CD4-positive, alpha-beta T cell treated with Interleukin-21 for 1 hour (primary cell): Measurements from ENCODE around the gene TNS1.

Experiments used
- DNase-seq: peaks from one replicate; pipeline ENCODE4 v3.0.0-alpha.2; 2020

Gene TNS1

GRCh38 chr2:217928324-217929181, 74.2 kb downstream of the TNS1 start:
- DNase-seq, result no peak

- DNase-seq, result no peak
Observed at GRCh38 chr2:217927601-217928323, 75.0 kb downstream of the TNS1 start.

DNA sequence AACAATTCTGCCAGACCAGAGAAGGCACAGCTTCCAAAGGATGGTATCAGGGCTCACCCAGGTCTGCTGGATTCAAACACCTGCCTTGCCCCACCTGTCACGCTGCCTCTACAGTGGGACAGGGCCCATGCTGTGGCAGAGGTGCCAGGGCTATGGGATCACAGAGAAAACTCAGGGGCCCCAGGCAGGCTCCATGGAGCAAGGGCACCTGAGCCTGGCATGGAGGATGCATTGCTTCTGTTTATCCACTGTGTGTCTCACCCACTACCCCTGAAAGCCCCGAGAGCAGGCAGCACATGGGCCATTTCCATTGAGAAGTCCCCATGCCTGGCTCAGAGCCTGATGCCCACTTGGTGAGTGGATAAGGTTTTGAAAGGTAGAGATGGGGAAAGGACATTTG, 76.0 kb downstream of the TNS1 start:
- no peak for DNase-seq

GRCh38 chr2:217924346-217924901, 78.4 kb downstream of the TNS1 start:
- no peak for DNase-seq

GRCh38 chr2:217923007-217923686, 79.6 kb downstream of the TNS1 start:
- DNase-seq, result no peak

GRCh38 chr2:217922101-217923006, 80.4 kb downstream of the TNS1 start:
- no peak for DNase-seq

- DNase-seq, result no peak
Observed at GRCh38 chr2:217920879-217921603, 81.8 kb downstream of the TNS1 start.

DNA sequence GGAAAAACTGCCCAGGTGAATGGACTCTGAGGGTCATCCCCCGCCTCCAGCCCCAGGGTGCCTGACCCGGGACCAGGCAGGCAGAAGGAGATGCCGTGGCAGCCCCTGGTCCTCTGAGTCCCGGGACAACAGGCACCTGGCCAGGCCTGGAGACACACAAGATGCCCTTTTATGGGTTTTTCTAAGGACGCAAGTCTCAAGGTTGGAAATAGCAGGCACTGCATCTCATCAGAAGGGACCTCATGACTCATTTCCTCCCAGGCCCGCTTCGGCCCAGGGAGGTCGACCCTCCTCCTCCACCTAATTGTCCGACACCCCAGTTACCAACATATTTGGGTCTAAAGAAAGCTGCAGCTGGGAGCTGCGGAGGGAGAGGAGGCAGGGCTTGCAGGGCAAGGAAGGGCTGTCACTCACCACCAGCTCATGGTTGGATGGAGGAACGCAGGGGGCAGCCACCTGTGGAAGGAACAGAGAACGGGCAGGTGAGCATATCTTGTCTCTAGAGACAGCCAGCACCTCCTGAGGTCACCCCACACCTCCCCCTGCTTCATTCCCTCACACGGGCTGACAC, 82.9 kb downstream of the TNS1 start:
- no peak for DNase-seq

DNA sequence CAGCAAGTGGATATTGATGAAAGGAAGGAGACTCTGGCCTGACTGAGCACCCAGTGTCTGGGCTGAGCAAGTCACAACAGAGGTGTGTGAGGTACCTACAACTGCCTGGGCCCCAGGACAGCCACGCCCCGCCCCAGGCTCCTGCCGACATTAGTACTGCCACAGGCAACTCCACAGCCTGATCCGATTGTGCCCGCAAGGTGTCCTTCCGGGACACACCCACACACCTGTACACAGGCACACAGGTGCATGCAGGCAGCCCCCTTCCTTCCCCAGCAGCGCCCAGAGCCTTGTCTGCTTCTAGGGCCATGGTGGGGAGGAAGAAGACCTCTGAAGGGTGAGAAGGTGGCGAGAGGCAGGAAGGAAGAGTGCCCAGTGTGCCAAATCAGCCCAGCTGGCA, 83.6 kb downstream of the TNS1 start:
- no peak for DNase-seq

DNA sequence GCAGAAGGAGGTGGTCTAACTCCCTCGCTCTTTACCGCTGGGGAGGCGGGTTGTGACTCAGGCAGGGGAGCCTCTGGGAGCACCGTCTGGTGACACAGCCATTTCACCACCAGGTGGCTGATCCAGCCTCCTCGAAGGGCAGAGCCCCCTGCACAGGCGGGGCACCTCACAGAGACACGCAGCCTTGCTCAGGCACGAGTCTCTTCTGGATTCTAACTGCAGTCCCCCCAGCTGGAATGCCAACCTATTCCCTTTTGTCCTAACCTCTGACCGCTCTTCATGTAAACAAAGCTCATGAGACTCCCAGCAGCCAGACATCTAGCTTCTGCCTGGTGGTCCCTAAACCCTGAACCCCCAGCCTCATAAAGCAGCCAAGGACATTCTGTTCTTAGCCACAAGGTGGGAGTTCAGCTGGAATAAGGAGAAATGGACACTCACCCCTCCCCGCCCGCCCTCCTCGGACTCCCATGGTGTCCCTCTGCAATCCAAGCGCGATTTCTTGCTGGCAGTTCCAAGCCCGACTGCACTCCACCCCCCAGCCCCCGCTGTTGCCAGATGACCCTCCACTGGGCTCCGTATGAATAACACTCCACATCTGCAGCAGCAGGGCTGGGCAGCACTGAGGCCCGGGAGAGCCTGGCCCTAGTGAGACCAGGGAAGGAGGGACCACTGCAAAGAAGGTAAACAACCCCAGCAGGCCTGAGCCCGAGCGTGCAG, 84.3 kb downstream of the TNS1 start:
- no peak for DNase-seq

DNA sequence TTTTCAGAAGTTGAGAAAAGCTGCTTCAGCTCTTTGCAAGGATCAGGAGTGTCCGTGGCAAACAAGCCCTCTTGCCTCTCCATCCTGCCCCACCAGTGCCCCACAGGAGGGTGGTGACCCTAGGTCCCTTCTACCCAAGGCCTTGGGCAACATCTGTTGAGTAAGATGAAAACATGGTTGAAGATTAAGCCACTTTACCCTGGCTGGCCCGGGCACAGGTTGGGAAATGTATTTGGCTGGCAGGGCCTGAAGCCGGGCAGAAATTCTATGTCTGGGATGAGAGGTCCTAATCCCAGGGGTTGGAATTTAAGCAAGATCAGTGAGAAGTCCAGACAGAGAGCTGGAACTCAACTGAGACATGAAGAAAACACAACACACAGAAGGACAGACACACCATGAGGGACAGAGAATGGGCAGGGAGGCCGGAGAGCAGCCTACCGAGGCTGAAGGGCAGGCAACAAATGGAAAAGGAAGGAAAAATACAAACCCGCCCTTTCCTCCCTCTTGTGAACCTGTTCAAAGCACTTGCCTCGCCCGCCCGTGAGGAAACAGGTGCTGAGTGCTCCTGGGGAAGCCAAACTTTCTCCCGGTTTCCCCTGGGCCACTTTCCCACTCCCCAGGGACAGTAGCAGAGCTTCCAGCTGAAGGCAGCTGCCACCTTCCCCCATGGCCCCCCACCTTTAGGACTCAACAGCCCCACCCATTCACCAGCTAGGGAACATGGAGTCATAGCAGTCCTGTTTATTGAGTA, 86.1 kb downstream of the TNS1 start:
- no peak for DNase-seq

DNA sequence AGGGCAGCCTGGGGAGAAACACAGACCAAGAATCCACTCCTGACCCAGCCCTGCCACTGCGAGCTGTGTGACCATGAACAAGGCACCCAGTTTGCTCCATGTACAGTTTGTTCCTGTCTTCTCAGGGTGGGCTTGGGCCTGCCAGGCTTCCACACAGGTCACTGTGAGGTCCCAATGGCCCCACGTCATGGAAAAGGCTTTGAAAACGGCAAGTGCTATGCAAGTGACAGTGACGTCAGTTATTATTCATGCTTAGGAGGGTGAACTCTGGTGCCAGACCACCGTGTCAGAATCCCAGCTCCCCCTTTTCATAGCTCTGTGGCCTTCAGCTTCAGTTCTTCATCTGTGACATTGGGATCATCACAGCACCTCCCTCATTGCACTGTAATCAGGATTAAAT, 87.1 kb downstream of the TNS1 start:
- DNase-seq, result no peak

GRCh38 chr2:217914878-217915277, 87.9 kb downstream of the TNS1 start:
- DNase-seq, result no peak

DNA sequence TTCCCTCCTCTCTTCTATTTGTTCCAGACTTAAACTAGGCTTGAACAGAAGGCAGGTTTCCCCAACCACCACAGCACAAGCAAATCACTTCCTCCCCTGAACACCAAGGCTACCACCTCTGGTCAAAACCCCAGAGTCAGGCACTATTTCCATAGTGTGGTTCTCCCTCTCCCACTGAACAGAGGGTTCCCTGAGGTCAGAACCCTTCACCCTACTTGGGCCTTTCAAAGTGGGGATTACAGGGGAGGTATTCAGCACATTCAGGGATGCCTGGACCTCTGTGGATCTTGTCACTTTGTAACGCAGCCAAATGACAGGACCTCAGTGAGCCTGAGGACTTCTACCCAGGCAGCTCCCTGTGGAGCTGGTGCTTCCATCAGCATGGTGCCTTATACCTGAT, 88.7 kb downstream of the TNS1 start:
- no peak for DNase-seq

DNA sequence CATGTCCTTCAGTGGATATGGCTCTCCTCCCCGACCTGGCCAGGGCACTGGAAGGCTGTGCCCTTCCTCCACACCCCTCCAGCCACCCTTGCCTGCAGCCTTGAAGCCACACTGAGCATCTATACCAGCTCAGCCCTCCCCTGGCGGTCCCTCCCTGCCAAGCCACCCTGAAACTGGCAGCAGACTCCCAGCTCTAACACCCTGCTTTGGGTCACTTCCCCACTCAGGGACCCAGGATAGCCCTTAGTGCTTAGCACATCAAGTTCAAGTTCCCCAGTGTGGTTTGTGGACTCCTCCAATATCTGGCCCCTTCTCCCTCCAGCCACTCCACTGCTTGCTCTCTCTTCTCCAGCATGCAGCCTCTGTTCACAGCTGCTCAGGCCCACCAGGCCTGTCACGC, 89.4 kb downstream of the TNS1 start:
- no peak for DNase-seq

GRCh38 chr2:217912098-217913024, 90.4 kb downstream of the TNS1 start:
- no peak for DNase-seq

- DNase-seq, result no peak
Observed at GRCh38 chr2:217911283-217912097, 91.3 kb downstream of the TNS1 start.

DNA sequence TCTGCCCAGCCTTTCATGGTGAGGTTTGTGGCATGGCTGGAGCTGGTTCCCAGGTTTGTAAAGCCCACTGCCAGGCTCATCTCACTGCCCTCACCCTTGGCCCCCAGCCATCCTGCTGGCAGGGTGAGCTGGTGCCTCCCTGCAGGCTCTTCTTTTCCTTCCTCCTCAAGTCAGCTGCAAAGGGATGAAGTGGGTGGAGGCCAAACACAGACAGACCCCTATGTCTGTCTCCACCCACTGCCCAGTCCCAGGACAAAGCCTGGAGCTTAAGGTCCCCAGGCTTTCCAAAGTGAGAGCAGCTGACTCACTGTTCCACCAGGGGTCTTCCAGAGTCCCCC, 92.0 kb downstream of the TNS1 start:
- DNase-seq, result no peak
